Measurements from ENCODE around the gene ACOXL.

- no peak for TF ChIP-seq CTCF (IDR thresholded peaks at IDR 0.05)
- no peak for TF ChIP-seq POLR2A (IDR thresholded peaks at IDR 0.05)
Measured at GRCh38 chr2:110950281-110950680, 217.9 kb downstream of the ACOXL start.

Data from ovary (tissue), 3 donors.